Right forelimb (tissue), 1 donor: ENCODE data around the gene CENPP.
"Not testable (repeated sequence)": the region's sequence is repeated elsewhere in the genome, so short reads cannot be mapped to it uniquely, and the experiment has no call there.

ENCODE experiments used
- DNase-seq: peaks from one replicate; pipeline ENCODE4 v3.0.0-alpha.2; 2018

The CENPP gene

DNA sequence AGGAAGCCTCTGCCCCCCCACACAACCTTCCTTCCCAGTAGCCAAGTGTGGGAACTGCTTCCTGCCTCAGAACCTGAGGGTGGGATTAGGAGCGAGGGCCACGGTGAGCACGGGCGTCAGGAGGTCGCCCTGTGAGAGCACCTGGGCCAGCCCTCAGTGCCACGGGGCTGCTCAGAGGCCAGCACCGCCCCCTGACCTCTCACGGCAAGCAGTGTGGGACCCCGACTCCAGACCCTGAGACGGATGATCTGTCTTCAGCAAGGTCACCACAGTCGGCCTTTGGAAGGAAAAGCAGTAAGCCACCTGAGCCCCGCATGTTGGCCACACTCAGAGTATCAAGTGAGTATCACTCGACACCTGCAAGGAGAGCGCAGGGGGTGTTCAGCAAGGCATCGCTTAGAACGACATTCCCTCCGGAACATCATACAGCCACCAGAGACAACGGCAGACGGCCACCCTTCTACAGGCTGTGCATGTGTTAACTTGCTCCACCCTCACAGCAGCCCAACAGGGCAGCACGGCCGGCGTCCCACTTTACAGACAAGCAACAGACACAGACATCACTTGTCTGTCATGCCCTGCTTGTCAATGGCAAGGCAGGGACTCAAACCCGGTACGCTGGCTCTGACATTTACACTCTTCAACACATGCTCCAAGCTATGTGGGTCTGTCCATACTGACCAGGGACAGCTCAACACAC lies 294.0 kb downstream of the CENPP start:
- DNase-seq, result no peak

GRCh38 chr9:92620845-92621244 lies 295.1 kb downstream of the CENPP start:
- no peak for DNase-seq

- DNase-seq, result not testable (repeated sequence)
Observed at GRCh38 chr9:92623936-92624335, 298.2 kb downstream of the CENPP start.

DNA sequence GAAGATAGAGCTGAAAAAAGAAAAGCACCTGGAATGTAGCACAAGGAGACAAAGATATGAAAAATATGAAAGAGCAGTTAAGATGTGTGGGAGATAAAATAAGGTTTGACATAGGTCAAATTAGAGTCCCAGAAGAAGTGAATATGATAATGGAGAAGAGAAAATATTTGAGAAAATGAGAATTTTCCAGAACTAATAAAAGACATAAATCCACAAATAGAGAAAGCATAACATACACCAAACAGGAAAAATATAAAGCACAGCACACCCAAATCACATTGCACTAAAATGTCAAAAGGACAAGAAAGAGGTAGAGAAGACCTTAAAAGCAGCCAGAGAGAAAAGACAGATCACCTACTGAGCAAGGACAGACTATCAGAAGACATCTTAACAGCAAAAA lies 300.7 kb downstream of the CENPP start:
- DNase-seq, result no peak

DNA sequence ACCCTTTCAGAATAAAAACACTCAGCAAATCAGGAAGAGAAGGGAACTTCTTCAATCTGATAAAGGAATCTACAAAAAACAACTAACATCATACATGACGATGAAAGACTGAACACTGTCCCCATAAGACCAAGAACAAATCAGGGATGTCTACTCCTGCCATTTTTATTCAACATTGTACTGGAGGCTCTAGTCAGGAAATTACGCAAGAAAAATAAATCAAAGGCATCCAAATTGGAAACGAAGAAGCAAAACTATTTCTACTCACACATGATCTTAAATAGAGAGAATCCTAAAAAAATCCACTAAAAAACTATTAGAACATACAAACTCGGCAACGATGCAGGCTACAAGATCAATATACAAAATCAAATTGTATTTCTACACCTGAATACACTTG lies 301.9 kb downstream of the CENPP start:
- DNase-seq, result no peak

DNA sequence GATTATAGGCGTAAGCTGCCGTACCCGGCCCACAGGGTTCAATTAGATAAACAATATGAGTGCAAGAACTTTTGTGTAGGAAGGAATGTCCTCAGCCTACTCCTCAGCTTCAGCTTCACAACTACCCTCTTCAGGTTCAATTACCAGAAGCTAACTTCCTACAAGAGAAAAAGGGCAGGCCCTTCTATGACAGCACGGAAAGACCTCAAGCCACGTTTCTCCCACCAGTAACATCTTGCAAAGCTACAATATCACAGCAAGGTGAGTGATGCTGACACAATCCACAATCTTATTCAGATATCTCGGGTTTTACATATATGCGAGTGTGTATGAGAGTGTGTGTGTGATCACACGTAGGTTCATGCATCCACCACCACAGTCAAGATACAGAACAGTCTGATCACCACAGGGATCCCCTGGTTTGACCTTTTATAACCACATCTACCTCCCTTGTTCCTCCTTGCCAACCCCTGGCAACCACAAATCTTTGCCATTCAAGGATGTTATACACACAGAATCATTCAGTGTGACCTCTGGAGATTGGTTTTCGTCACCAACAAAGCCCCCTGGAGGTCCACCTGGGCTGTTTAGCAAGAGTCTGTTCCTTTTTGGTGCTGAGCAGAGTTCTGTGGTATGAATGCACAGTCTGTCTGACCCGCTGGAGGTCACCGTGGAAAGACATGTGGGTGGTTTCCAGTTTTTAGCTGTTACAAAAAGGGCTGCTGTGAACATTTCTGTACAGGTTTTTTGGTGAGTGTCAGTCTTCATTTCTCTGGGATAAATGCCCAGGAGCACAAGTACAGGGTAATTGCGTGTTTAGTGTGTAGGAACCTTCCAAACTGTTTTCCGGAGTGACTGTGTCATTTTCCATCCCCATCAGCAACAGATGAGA lies 305.9 kb downstream of the CENPP start:
- DNase-seq, result no peak

- no peak for DNase-seq
Observed at GRCh38 chr9:92632641-92633040, 306.9 kb downstream of the CENPP start.

DNA sequence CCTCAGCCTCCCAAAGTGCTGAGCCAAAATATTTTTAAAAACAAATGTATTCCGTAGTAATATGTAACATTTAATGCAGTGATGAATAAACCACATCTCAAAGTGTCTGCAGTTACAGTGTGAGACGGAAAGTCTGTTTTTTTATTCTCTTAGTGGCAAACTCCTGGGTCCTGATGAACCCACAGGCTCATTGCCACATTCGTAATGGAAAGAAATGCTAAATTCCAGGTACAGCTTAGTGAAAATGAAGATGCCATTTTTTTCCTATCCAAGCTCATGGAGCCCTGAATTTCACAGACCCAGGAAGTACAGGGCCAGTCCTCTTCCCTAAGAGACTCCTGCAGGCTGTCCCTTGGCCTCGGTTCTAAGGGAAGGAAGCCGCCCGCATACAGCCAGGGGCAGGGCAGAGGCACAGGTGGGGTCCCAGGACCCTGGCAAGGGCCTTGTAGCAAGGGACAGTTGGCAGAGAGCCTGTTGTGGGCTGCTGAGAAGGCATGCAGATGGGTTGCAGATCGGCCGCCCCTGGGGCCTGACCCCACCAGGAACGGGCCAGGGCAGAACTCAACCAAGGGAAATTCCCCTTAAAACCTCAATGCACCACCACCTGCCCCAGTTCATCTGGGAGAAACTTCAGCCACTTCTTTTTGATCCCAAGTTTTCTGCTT lies 308.0 kb downstream of the CENPP start:
- no peak for DNase-seq

DNA sequence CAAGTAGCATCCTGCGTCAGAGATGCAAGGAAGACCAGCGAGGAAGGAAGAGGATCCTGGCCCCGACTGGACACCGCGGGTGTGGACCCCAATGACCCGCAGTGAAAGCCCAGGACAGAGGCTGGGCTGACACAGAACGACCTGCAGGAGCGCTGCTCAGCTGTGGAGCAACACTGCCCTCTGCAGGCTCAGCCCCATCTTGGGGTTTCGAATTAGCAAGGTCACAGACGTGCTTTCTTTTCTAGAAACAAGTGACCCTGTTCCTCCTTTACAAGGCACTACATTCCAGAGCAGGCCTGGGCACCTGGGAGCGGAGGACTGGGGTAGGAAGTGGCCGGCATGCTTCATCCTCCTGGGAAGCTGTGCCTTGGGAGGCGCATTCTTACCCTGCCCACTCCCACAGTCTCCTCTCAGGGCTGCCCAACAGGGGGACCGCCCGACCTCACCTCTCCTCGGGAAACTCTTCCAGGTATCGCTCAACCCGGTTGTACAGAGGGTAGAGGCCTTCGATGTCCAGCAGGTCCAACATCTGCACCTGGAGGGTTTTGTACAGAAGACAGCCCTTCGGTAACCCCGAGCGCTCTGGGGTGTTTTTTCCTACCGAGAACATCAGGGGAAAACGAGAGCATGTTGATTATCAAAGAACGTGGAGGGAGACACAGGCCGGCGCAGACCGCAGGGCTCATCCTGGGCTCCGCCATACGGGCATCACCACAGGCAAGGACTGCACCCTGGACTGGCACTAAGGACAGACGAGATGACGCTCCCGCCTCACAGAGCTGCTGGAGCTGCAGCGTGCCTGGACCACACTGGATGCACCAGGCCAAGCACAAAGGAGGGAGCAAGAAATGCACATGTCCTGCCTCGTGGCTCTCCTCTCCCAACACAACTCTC lies 309.2 kb downstream of the CENPP start:
- peak; percentile 93 for DNase-seq

GRCh38 chr9:92635760-92636159 lies 310.0 kb downstream of the CENPP start:
- no peak for DNase-seq

- no peak for DNase-seq
Observed at GRCh38 chr9:92636627-92637026, 310.9 kb downstream of the CENPP start.

GRCh38 chr9:92637326-92637725 lies 311.6 kb downstream of the CENPP start:
- DNase-seq, result no peak

DNA sequence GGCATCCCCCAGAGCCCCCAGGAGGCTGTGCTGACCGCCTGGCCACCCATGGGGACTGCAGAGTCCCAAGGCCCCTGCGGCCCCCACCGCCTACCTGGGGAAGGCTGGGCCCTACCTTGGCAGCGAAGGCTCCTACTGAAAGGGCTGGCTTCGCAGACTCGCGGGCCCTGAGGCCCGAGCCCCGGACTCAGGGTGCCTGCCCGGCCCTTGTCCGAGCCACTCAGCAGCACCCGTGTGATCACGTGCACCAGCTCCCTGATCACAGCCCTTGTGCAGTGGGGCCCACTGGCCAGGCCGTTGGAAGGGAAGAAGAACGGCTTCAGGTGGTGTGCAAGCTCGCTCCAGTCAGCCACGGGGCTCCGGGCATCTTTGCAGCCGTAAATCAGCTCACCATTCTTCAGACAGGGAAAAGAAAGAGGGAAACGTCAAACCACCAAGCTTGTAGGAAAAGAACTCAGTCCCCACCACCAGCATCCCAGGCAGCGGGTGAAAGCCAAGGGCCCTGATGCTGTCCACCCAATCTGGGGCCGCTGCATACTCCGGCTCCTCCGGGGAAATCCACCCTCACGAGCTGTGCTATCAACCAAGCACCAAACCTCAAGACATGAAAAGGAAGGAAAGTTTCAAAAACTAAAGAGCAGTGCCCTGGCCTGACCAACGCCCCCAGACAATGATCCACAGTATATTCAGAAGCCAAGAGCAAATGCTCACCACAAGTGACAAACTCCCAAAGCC lies 312.3 kb downstream of the CENPP start:
- no peak for DNase-seq

GRCh38 chr9:92638621-92639101 lies 312.9 kb downstream of the CENPP start:
- DNase-seq, result no peak

GRCh38 chr9:92639124-92639523 lies 313.4 kb downstream of the CENPP start:
- no peak for DNase-seq

DNA sequence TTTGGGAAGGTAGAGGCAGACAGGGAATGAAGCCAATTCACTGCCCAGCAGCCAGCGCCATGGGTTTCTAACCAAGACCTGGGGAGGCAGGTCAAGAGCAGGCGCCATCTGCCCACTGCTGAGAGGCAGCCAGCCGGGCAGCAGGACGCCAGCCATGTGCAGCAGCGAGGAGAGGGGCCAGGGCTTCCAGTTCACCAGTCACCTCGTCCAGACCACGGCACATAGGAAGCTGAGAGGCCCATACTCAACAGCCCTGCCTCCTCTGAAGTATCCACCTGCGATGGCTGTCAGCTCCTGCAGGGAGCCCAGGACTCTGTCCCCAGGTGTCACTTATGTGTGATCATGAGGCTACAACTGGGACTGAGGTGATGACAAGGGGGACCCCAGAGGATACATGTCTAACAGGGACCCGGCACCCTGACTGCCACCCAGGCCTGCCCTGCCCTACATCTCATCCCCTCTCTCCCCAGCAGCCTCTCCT lies 314.1 kb downstream of the CENPP start:
- no peak for DNase-seq

DNA sequence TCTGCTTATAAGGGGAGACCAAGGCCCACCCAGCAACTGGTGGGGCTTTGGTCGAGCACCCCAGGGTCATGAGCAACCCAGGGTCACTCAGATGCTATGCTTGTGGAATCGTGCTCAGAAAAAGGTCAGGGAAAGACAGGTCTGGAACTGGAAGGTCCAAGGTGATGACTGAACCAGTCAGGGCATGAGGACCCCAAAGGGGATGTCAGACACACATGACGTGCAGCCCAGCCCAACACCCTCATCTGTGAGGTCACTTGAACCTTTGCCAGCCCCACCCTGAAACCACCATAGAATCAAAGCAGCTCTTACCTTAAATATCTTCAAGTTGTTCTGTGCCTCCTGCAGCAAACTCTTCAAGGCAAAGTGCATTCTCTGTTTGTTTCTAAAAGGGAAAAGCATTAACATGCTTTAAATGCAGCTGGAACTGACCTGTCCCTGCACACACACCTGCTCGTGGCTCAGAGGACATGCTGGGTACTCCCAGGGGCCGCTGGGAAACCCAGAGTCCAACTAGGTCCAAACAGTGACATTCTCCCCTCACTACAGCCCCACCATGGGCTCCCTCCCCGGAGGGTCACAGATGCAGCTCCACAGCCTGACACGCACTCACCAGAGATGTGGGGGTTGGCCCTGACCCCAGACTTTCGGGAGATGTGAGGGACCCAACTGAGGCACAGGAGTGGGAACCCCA lies 314.8 kb downstream of the CENPP start:
- DNase-seq, result no peak

DNA sequence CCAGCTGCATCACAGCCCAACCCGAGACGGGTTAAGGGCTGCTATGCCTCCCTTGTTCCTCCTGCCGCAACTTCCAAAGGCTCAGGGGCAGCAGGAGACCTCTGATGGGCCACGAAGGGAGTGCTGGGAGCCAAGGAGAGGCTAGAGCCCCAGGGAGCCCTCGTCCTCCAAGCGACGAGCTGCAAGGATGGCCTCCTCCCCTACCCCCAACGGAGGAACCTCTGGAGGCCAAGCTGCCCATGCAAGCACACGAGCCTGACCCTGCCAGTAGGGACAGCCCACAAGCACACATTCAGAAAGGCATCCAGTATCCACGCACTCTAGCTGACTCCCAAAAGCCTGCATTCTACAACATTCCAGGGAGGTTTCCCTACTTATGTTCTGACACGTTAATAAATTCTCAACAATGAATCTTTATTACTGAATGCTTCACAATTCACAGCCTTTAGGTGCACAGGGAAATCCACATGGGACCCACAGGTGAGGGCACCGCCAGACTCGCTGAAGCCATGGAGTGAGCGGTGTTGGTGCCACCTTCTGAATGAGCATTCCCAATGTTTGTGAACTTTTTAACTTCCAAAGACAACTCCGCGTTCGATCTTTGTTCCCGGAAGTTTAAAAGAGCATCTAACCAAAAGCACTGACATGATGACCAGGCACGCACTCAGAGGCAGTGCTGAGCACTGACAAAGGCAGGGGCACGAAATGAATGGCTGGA lies 315.5 kb downstream of the CENPP start:
- no peak for DNase-seq

DNA sequence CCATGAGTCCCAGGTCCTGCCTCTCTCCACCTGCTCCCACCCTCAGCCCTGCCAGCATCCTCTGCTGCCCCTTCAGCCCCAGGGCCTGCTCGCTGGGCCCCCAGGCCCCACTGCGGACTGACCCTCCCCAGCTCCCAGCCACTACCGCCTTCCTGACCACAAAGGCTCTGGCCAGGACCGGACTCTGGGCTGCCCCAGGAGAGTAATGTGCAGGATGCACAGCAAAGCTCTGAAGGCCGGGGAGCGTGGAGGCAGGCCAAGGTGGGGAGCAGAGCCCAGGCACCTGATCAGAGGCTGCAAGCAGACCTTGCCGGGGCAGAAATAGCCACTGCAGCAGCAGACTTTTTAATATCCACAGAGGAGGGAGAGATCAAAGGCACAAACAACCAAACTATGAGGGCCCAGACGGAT lies 316.3 kb downstream of the CENPP start:
- no peak for DNase-seq

DNA sequence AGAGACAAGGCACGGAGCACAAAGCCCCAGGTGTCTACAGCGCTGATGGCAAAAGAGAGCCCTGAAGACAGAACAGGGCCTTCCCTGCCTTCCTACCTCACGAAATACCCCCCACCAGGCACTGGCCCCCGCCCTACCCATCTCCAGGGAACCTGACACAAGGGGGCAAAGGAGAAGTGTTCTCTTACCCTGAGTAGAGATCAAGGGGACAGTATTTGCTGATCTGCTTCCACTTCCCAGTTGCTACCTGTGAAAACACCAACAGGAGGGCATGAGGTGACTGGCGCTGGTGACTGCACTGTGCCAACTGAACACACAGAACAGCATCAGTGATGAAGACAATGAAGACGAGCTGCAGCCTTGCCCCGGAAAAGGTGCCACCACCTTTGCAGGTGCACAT lies 316.8 kb downstream of the CENPP start:
- no peak for DNase-seq
